ENCODE results near the gene FOSL1.

The FOSL1 gene

GRCh38 chr11:65866509-65867283, 33.5 kb downstream of the FOSL1 start:
- no peak for TF ChIP-seq CTCF (IDR thresholded peaks at IDR 0.05)

- TF ChIP-seq CTCF (IDR thresholded peaks at IDR 0.05): no peak
These were observed 34.5 kb downstream of the FOSL1 start for GRCh38 chr11:65865550-65866172.

- no peak for TF ChIP-seq CTCF (IDR thresholded peaks at IDR 0.05)
These were observed 35.3 kb downstream of the FOSL1 start for GRCh38 chr11:65864706-65865471.

- TF ChIP-seq CTCF (IDR thresholded peaks at IDR 0.05): no peak
These were observed 36.1 kb downstream of the FOSL1 start for GRCh38 chr11:65863889-65864705.

GRCh38 chr11:65862941-65863888, 37.0 kb downstream of the FOSL1 start:
- no peak for TF ChIP-seq CTCF (IDR thresholded peaks at IDR 0.05)

- TF ChIP-seq CTCF (IDR thresholded peaks at IDR 0.05): no peak
These were observed 37.9 kb downstream of the FOSL1 start for GRCh38 chr11:65862191-65862735.
